GM12878 (cell line): ENCODE measurements around the gene ARHGAP5.

Experiments used
- ESRRA ChIP-seq: IDR thresholded peaks from 2 replicates; pipeline ENCODE4 v1.6.1; 2012; ENCODE audit warnings: mild to moderate bottlenecking, low read length, improper control_type of control experiment
- HDGF ChIP-seq: fragments of 450-650 bp; IDR thresholded peaks from 2 replicates; pipeline ENCODE4 v1.6.1; 2016; ENCODE audit warnings: antibody characterized with exemption
- NRF1 ChIP-seq: conservative IDR thresholded peaks from 2 replicates; pipeline ENCODE4 v1.6.1; 2011; ENCODE audit warnings: mild to moderate bottlenecking, low read depth, low read length, improper control_type of control experiment
- SMC3 ChIP-seq: IDR thresholded peaks from 2 replicates; pipeline ENCODE4 v1.6.1; 2011; ENCODE audit warnings: low read length, improper control_type of control experiment, borderline replicate concordance
- SPI1 ChIP-seq: IDR thresholded peaks from 2 replicates; pipeline ENCODE4 v1.6.1; 2011; ENCODE audit warnings: low read depth, mild to moderate bottlenecking, low read length, moderate library complexity, borderline replicate concordance; ENCODE audit not compliant: insufficient read depth
- SRF ChIP-seq, 2 experiments: IDR thresholded peaks; 2 replicates each; pipeline ENCODE4 v1.6.1; 2011; ENCODE audit warnings: low read depth in 2 of 2, low read length in 2 of 2, mild to moderate bottlenecking in 1 of 2, moderate library complexity in 1 of 2
- TBL1XR1 ChIP-seq: IDR thresholded peaks from 2 replicates; pipeline ENCODE4 v1.6.1; 2012; ENCODE audit warnings: low read depth, low read length, improper control_type of control experiment
- TF ChIP-seq, protein P1 (sequence below), 3 experiments: IDR thresholded peaks in 2 of 3; conservative IDR thresholded peaks in 1 of 3; 2 replicates each; pipeline ENCODE4 v1.5.1; 2011; ENCODE audit warnings: low read depth in 3 of 3, low read length in 3 of 3, mild to moderate bottlenecking in 3 of 3, control low read depth in 2 of 3, moderate library complexity in 2 of 3, inconsistent platforms in 1 of 3, mixed read lengths in 1 of 3; ENCODE audit not compliant: control insufficient read depth in 2 of 3, insufficient read depth in 1 of 3; ENCODE audit errors: extremely low read depth in 1 of 3

DNA sequence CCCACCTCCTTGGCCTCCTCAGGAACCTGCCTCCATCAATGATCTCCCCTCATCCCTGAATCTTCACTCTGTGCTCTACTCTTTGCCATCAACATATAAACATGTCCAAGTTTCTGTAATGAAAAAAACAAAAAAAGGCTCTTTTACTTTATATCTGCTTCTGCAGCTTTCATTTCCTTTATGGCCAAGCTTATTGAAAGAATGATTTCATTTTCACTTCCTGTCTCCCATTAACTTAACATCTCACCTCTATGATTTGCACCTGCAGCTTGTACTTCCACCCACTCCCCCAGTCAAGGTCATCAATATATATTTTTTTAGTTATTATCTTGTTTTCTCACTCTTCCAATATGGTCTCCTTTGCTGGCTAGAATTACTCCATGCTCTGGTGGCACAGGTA is 109.1 kb downstream of the ARHGAP5 start:
- no peak for TF ChIP-seq ESRRA
- TF ChIP-seq, protein P1, sequence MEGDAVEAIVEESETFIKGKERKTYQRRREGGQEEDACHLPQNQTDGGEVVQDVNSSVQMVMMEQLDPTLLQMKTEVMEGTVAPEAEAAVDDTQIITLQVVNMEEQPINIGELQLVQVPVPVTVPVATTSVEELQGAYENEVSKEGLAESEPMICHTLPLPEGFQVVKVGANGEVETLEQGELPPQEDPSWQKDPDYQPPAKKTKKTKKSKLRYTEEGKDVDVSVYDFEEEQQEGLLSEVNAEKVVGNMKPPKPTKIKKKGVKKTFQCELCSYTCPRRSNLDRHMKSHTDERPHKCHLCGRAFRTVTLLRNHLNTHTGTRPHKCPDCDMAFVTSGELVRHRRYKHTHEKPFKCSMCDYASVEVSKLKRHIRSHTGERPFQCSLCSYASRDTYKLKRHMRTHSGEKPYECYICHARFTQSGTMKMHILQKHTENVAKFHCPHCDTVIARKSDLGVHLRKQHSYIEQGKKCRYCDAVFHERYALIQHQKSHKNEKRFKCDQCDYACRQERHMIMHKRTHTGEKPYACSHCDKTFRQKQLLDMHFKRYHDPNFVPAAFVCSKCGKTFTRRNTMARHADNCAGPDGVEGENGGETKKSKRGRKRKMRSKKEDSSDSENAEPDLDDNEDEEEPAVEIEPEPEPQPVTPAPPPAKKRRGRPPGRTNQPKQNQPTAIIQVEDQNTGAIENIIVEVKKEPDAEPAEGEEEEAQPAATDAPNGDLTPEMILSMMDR (IDR thresholded peaks at IDR 0.05 in 2 of 3, conservative IDR thresholded peaks at IDR 0.05 in 1 of 3; ENCODE audit: control insufficient read depth in 2 of 3, extremely low read depth in 1 of 3, insufficient read depth in 1 of 3, low read depth in 3 of 3, low read length in 3 of 3): no peak
- no peak for TF ChIP-seq NRF1
- TF ChIP-seq TBL1XR1: no peak
- TF ChIP-seq HDGF: no peak
- TF ChIP-seq SPI1: peak; percentile 45; the same call in 1 of the 2 replicates
- no peak for TF ChIP-seq SRF (IDR thresholded peaks at IDR 0.05; ENCODE audit: low read depth in 2 of 2, low read length in 2 of 2)
- TF ChIP-seq SMC3: no peak
